ENCODE results near the gene PLA2G4C. TPM values are rescaled to one million over a fixed set of nuclear protein-coding genes. Genes with fewer than 3 reads are reported as not detected.

PLA2G4C gene
- total RNA-seq, 1 donor from 2014 or later, result 4.1 TPM

DNA sequence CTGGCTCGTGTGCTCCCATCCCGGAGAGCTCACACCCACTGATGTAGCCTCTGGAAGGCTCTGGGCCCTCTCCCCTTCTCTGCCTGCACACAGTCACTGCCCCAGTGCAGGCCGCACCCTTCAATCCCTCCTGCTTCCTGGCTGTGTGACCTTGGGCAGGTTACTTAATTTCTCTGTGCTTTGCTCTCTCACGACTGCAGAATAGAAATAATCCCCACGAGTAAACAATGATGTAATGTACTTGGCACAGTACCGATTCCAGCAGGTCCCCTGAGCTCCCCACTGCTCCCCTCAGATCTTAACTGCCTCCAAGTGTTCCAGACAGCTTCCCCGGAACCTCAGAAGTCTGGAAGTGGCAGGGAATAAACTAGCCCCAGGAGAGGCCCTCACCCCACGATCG is 43.4 kb upstream of the PLA2G4C start:
- H3K4me1 Mint-ChIP-seq (ENCODE audit: low read depth, unreplicated experiment), result no peaks in the 10 kb centered on the region
- H3K36me3 ChIP-seq (ENCODE audit: insufficient read depth, low read length), result peaks cover 7% of the 10 kb centered on the region
- H3K36me3 Mint-ChIP-seq (ENCODE audit: low read depth, unreplicated experiment), result peaks cover 8% of the 10 kb centered on the region
- DNase-seq (ENCODE audit: low read depth) (no peak), FAIRE-seq (no peak)
- no peak overlapping the region for H3K4me3 ChIP-seq (ENCODE audit: insufficient read depth, low read depth, low read length)
- no peak overlapping the region for H2AFZ ChIP-seq (ENCODE audit: low read depth, low read length)
- H3K9ac ChIP-seq (ENCODE audit: low read length), result no peak overlapping the region
- no peak overlapping the region for H3K27ac ChIP-seq (ENCODE audit: low read depth, low read length)
- H3K27me3 Mint-ChIP-seq (ENCODE audit: low read depth, unreplicated experiment), result no peaks in the 10 kb centered on the region
- no peak overlapping the region for H3K4me3 Mint-ChIP-seq (ENCODE audit: unreplicated experiment)
- TF ChIP-seq, protein P1, sequence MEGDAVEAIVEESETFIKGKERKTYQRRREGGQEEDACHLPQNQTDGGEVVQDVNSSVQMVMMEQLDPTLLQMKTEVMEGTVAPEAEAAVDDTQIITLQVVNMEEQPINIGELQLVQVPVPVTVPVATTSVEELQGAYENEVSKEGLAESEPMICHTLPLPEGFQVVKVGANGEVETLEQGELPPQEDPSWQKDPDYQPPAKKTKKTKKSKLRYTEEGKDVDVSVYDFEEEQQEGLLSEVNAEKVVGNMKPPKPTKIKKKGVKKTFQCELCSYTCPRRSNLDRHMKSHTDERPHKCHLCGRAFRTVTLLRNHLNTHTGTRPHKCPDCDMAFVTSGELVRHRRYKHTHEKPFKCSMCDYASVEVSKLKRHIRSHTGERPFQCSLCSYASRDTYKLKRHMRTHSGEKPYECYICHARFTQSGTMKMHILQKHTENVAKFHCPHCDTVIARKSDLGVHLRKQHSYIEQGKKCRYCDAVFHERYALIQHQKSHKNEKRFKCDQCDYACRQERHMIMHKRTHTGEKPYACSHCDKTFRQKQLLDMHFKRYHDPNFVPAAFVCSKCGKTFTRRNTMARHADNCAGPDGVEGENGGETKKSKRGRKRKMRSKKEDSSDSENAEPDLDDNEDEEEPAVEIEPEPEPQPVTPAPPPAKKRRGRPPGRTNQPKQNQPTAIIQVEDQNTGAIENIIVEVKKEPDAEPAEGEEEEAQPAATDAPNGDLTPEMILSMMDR (IDR thresholded peaks at IDR 0.05; ENCODE audit: insufficient read depth, low read depth, low read length), result no peak
- TF ChIP-seq EZH2 (IDR thresholded peaks at IDR 0.05; ENCODE audit: insufficient read depth, low read length), result no peak
- no peaks in the 10 kb centered on the region for H3K9me3 Mint-ChIP-seq (ENCODE audit: unreplicated experiment)
- H3K4me1 ChIP-seq (ENCODE audit: insufficient read depth, low read length), result no peaks in the 10 kb centered on the region
- no peaks in the 10 kb centered on the region for H3K79me2 ChIP-seq (ENCODE audit: insufficient read depth, low read length)
- H3K27ac Mint-ChIP-seq (ENCODE audit: unreplicated experiment), result no peak overlapping the region
- no peak overlapping the region for H3K4me2 ChIP-seq (ENCODE audit: low read length)
- H4K20me1 ChIP-seq (ENCODE audit: insufficient read depth, low read length), result no peaks in the 10 kb centered on the region
- no peaks in the 10 kb centered on the region for H3K27me3 ChIP-seq (ENCODE audit: insufficient read depth, low read length)
- H3K9me3 ChIP-seq (ENCODE audit: insufficient read depth, low read depth, low read length), result no peaks in the 10 kb centered on the region

DNA sequence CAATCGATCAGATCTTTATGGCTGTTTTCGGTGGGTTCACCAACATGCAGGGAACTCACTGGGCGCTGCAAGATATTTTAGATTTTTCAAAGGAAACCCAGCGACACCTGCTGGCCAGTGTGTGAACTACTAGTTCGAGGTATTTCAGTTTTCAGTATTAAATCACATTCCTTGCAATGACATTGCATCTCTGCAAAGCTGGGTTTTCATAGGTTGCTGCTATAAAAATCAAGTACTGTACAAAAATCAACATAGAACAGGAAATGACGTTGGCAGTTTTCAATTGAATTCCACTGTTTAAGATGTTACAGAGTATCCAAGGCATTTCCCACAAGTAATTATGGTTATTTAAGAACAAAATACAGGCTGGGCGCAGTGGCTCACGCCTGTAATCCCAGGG is 41.9 kb upstream of the PLA2G4C start:
- DNase-seq (ENCODE audit: low read depth) (peak; percentile 13), FAIRE-seq (peak; percentile 68)
- Mint-ChIP-seq H3K9me3 (ENCODE audit: unreplicated experiment) (no peaks in the 10 kb centered on the region), H3K36me3 (ENCODE audit: low read depth, unreplicated experiment) (peaks cover 3% of the 10 kb centered on the region), H3K27ac (ENCODE audit: unreplicated experiment) (no peak overlapping the region), H3K27me3 (ENCODE audit: low read depth, unreplicated experiment) (no peaks in the 10 kb centered on the region), H3K4me3 (ENCODE audit: unreplicated experiment) (no peak overlapping the region), H3K4me1 (ENCODE audit: low read depth, unreplicated experiment) (no peaks in the 10 kb centered on the region)
- Histone ChIP-seq H3K4me3 (ENCODE audit: insufficient read depth, low read depth, low read length) (no peak overlapping the region), H3K79me2 (ENCODE audit: insufficient read depth, low read length) (no peaks in the 10 kb centered on the region), H3K9ac (ENCODE audit: low read length) (no peak overlapping the region), H4K20me1 (ENCODE audit: insufficient read depth, low read length) (no peaks in the 10 kb centered on the region), H3K27me3 (ENCODE audit: insufficient read depth, low read length) (no peaks in the 10 kb centered on the region), H3K27ac (ENCODE audit: low read depth, low read length) (no peak overlapping the region), H3K4me1 (ENCODE audit: insufficient read depth, low read length) (no peaks in the 10 kb centered on the region), H3K9me3 (ENCODE audit: insufficient read depth, low read depth, low read length) (no peaks in the 10 kb centered on the region), H3K4me2 (ENCODE audit: low read length) (no peak overlapping the region), H3K36me3 (ENCODE audit: insufficient read depth, low read length) (peaks cover 7% of the 10 kb centered on the region), H2AFZ (ENCODE audit: low read depth, low read length) (no peak overlapping the region)
- TF ChIP-seq, protein P1 (IDR thresholded peaks at IDR 0.05; ENCODE audit: insufficient read depth, low read depth, low read length), result peak; percentile 94
- TF ChIP-seq EZH2 (IDR thresholded peaks at IDR 0.05; ENCODE audit: insufficient read depth, low read length), result no peak

DNA sequence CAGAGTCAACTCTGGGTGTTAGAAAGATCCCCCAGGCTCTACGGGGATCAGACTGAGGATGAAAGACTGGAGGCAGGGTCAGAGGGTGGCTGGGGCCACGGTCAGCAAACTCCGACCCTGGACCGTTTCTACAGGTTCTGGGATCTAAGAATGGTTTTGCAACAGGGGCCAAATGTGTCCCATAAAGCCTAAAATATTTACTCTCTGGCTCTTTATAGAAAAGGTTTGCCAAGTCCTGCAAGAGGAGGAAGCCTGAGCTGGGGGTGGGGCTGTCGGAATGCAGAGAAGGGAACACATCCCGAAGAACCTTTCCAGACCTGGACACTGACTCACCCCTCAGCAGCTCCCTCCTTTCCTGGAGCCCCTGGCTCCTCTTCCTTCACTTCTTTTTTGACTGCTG is 38.8 kb upstream of the PLA2G4C start:
- no peak for DNase-seq (ENCODE audit: low read depth)
- Mint-ChIP-seq H3K9me3 (ENCODE audit: unreplicated experiment) (no peaks in the 10 kb centered on the region), H3K27me3 (ENCODE audit: low read depth, unreplicated experiment) (no peaks in the 10 kb centered on the region), H3K4me3 (ENCODE audit: unreplicated experiment) (no peak overlapping the region), H3K4me1 (ENCODE audit: low read depth, unreplicated experiment) (no peaks in the 10 kb centered on the region), H3K27ac (ENCODE audit: unreplicated experiment) (no peak overlapping the region), H3K36me3 (ENCODE audit: low read depth, unreplicated experiment) (peaks cover 3% of the 10 kb centered on the region)
- no peak for TF ChIP-seq EZH2 (IDR thresholded peaks at IDR 0.05; ENCODE audit: insufficient read depth, low read length)
- TF ChIP-seq, protein P1 (IDR thresholded peaks at IDR 0.05; ENCODE audit: insufficient read depth, low read depth, low read length), result no peak
- Histone ChIP-seq H3K4me2 (ENCODE audit: low read length) (no peak overlapping the region), H3K4me3 (ENCODE audit: insufficient read depth, low read depth, low read length) (no peak overlapping the region), H4K20me1 (ENCODE audit: insufficient read depth, low read length) (no peaks in the 10 kb centered on the region), H3K27ac (ENCODE audit: low read depth, low read length) (no peak overlapping the region), H3K9me3 (ENCODE audit: insufficient read depth, low read depth, low read length) (no peaks in the 10 kb centered on the region), H3K79me2 (ENCODE audit: insufficient read depth, low read length) (no peaks in the 10 kb centered on the region), H3K9ac (ENCODE audit: low read length) (no peak overlapping the region), H3K27me3 (ENCODE audit: insufficient read depth, low read length) (no peaks in the 10 kb centered on the region), H3K36me3 (ENCODE audit: insufficient read depth, low read length) (no peaks in the 10 kb centered on the region), H2AFZ (ENCODE audit: low read depth, low read length) (no peak overlapping the region), H3K4me1 (ENCODE audit: insufficient read depth, low read length) (no peaks in the 10 kb centered on the region)
- no peak for FAIRE-seq

Data from astrocyte (in vitro differentiated cells and primary cell).